ENCODE data around the gene FHIT.

FHIT gene

GRCh38 chr3:60574046-60574769 is 677.0 kb downstream of the FHIT start:
- H3K9me3 ChIP-seq (ENCODE audit: control insufficient read depth in 1 of 2, low read length in 2 of 2) = no peaks in the 10 kb centered on the region
- no peak overlapping the region for H3K4me3 ChIP-seq (ENCODE audit: low read depth in 1 of 2, low read length in 2 of 2)
- no peaks in the 10 kb centered on the region for H3K27me3 ChIP-seq (ENCODE audit: control insufficient read depth in 1 of 2, insufficient read depth in 2 of 2, low read length in 2 of 2)
- H3K4me1 ChIP-seq (ENCODE audit: control insufficient read depth in 1 of 2, insufficient read depth in 2 of 2, low read length in 2 of 2) = no peaks in the 10 kb centered on the region
- no peaks in the 10 kb centered on the region for H3K36me3 ChIP-seq (ENCODE audit: control insufficient read depth in 1 of 2, insufficient read depth in 2 of 2, low read length in 2 of 2)
- no peak overlapping the region for H3K27ac ChIP-seq (ENCODE audit: low read depth, low read length)
- no peak overlapping the region for H3K9ac ChIP-seq (ENCODE audit: low read depth in 1 of 2, low read length in 2 of 2)

- H3K9ac ChIP-seq (ENCODE audit: low read depth in 1 of 2, low read length in 2 of 2) = no peak overlapping the region
- H3K27ac ChIP-seq (ENCODE audit: low read depth, low read length) = no peak overlapping the region
- no peak overlapping the region for H3K4me3 ChIP-seq (ENCODE audit: low read depth in 1 of 2, low read length in 2 of 2)
- H3K9me3 ChIP-seq (ENCODE audit: control insufficient read depth in 1 of 2, low read length in 2 of 2) = no peaks in the 10 kb centered on the region
- no peaks in the 10 kb centered on the region for H3K27me3 ChIP-seq (ENCODE audit: control insufficient read depth in 1 of 2, insufficient read depth in 2 of 2, low read length in 2 of 2)
- H3K4me1 ChIP-seq (ENCODE audit: control insufficient read depth in 1 of 2, insufficient read depth in 2 of 2, low read length in 2 of 2) = no peaks in the 10 kb centered on the region
- no peaks in the 10 kb centered on the region for H3K36me3 ChIP-seq (ENCODE audit: control insufficient read depth in 1 of 2, insufficient read depth in 2 of 2, low read length in 2 of 2)
Observed at GRCh38 chr3:60573494-60573893, 677.8 kb downstream of the FHIT start.

- Histone ChIP-seq H3K27ac (ENCODE audit: low read depth, low read length) (no peak overlapping the region), H3K27me3 (ENCODE audit: control insufficient read depth in 1 of 2, insufficient read depth in 2 of 2, low read length in 2 of 2) (no peaks in the 10 kb centered on the region), H3K4me3 (ENCODE audit: low read depth in 1 of 2, low read length in 2 of 2) (no peak overlapping the region), H3K9ac (ENCODE audit: low read depth in 1 of 2, low read length in 2 of 2) (no peak overlapping the region), H3K36me3 (ENCODE audit: control insufficient read depth in 1 of 2, insufficient read depth in 2 of 2, low read length in 2 of 2) (no peaks in the 10 kb centered on the region), H3K9me3 (ENCODE audit: control insufficient read depth in 1 of 2, low read length in 2 of 2) (no peaks in the 10 kb centered on the region), H3K4me1 (ENCODE audit: control insufficient read depth in 1 of 2, insufficient read depth in 2 of 2, low read length in 2 of 2) (no peaks in the 10 kb centered on the region)
Observed at GRCh38 chr3:60571511-60571910, 679.7 kb downstream of the FHIT start.

- no peak overlapping the region for H3K4me3 ChIP-seq (ENCODE audit: low read depth in 1 of 2, low read length in 2 of 2)
- H3K27ac ChIP-seq (ENCODE audit: low read depth, low read length) = no peak overlapping the region
- H3K36me3 ChIP-seq (ENCODE audit: control insufficient read depth in 1 of 2, insufficient read depth in 2 of 2, low read length in 2 of 2) = no peaks in the 10 kb centered on the region
- H3K4me1 ChIP-seq (ENCODE audit: control insufficient read depth in 1 of 2, insufficient read depth in 2 of 2, low read length in 2 of 2) = no peaks in the 10 kb centered on the region
- H3K9me3 ChIP-seq (ENCODE audit: control insufficient read depth in 1 of 2, low read length in 2 of 2) = no peaks in the 10 kb centered on the region
- H3K9ac ChIP-seq (ENCODE audit: low read depth in 1 of 2, low read length in 2 of 2) = no peak overlapping the region
- no peaks in the 10 kb centered on the region for H3K27me3 ChIP-seq (ENCODE audit: control insufficient read depth in 1 of 2, insufficient read depth in 2 of 2, low read length in 2 of 2)
Observed at GRCh38 chr3:60557122-60557521, 694.1 kb downstream of the FHIT start.

GRCh38 chr3:60555686-60556354 is 695.4 kb downstream of the FHIT start:
- no peak overlapping the region for H3K27ac ChIP-seq (ENCODE audit: low read depth, low read length)
- no peaks in the 10 kb centered on the region for H3K27me3 ChIP-seq (ENCODE audit: control insufficient read depth in 1 of 2, insufficient read depth in 2 of 2, low read length in 2 of 2)
- no peaks in the 10 kb centered on the region for H3K9me3 ChIP-seq (ENCODE audit: control insufficient read depth in 1 of 2, low read length in 2 of 2)
- H3K4me1 ChIP-seq (ENCODE audit: control insufficient read depth in 1 of 2, insufficient read depth in 2 of 2, low read length in 2 of 2) = no peaks in the 10 kb centered on the region
- H3K9ac ChIP-seq (ENCODE audit: low read depth in 1 of 2, low read length in 2 of 2) = no peak overlapping the region
- H3K4me3 ChIP-seq (ENCODE audit: low read depth in 1 of 2, low read length in 2 of 2) = no peak overlapping the region
- H3K36me3 ChIP-seq (ENCODE audit: control insufficient read depth in 1 of 2, insufficient read depth in 2 of 2, low read length in 2 of 2) = no peaks in the 10 kb centered on the region

- no peaks in the 10 kb centered on the region for H3K27me3 ChIP-seq (ENCODE audit: control insufficient read depth in 1 of 2, insufficient read depth in 2 of 2, low read length in 2 of 2)
- H3K4me1 ChIP-seq (ENCODE audit: control insufficient read depth in 1 of 2, insufficient read depth in 2 of 2, low read length in 2 of 2) = no peaks in the 10 kb centered on the region
- no peaks in the 10 kb centered on the region for H3K9me3 ChIP-seq (ENCODE audit: control insufficient read depth in 1 of 2, low read length in 2 of 2)
Observed at GRCh38 chr3:60553144-60553543, 698.1 kb downstream of the FHIT start.

GRCh38 chr3:60552581-60552980 is 698.7 kb downstream of the FHIT start:
- Histone ChIP-seq H3K27me3 (ENCODE audit: control insufficient read depth in 1 of 2, insufficient read depth in 2 of 2, low read length in 2 of 2) (no peaks in the 10 kb centered on the region), H3K4me1 (ENCODE audit: control insufficient read depth in 1 of 2, insufficient read depth in 2 of 2, low read length in 2 of 2) (no peaks in the 10 kb centered on the region), H3K4me3 (ENCODE audit: low read depth in 1 of 2, low read length in 2 of 2) (no peak overlapping the region), H3K36me3 (ENCODE audit: control insufficient read depth in 1 of 2, insufficient read depth in 2 of 2, low read length in 2 of 2) (no peaks in the 10 kb centered on the region), H3K9ac (ENCODE audit: low read depth in 1 of 2, low read length in 2 of 2) (no peak overlapping the region), H3K27ac (ENCODE audit: low read depth, low read length) (no peak overlapping the region), H3K9me3 (ENCODE audit: control insufficient read depth in 1 of 2, low read length in 2 of 2) (no peaks in the 10 kb centered on the region)

More at GRCh38 chr3:60553144-60553543, 698.1 kb downstream of the FHIT start:
- Histone ChIP-seq H3K4me3 (ENCODE audit: low read depth in 1 of 2, low read length in 2 of 2) (no peak overlapping the region), H3K9ac (ENCODE audit: low read depth in 1 of 2, low read length in 2 of 2) (no peak overlapping the region), H3K27ac (ENCODE audit: low read depth, low read length) (no peak overlapping the region), H3K36me3 (ENCODE audit: control insufficient read depth in 1 of 2, insufficient read depth in 2 of 2, low read length in 2 of 2) (no peaks in the 10 kb centered on the region)

- Histone ChIP-seq H3K9ac (ENCODE audit: low read depth in 1 of 2, low read length in 2 of 2) (no peak overlapping the region), H3K4me3 (ENCODE audit: low read depth in 1 of 2, low read length in 2 of 2) (no peak overlapping the region), H3K36me3 (ENCODE audit: control insufficient read depth in 1 of 2, insufficient read depth in 2 of 2, low read length in 2 of 2) (no peaks in the 10 kb centered on the region), H3K27me3 (ENCODE audit: control insufficient read depth in 1 of 2, insufficient read depth in 2 of 2, low read length in 2 of 2) (no peaks in the 10 kb centered on the region), H3K4me1 (ENCODE audit: control insufficient read depth in 1 of 2, insufficient read depth in 2 of 2, low read length in 2 of 2) (no peaks in the 10 kb centered on the region), H3K9me3 (ENCODE audit: control insufficient read depth in 1 of 2, low read length in 2 of 2) (no peaks in the 10 kb centered on the region), H3K27ac (ENCODE audit: low read depth, low read length) (no peak overlapping the region)
Observed at GRCh38 chr3:60551455-60552209, 699.6 kb downstream of the FHIT start.

GRCh38 chr3:60549863-60550262 is 701.4 kb downstream of the FHIT start:
- Histone ChIP-seq H3K27me3 (ENCODE audit: control insufficient read depth in 1 of 2, insufficient read depth in 2 of 2, low read length in 2 of 2) (no peaks in the 10 kb centered on the region), H3K9me3 (ENCODE audit: control insufficient read depth in 1 of 2, low read length in 2 of 2) (no peaks in the 10 kb centered on the region), H3K9ac (ENCODE audit: low read depth in 1 of 2, low read length in 2 of 2) (no peak overlapping the region), H3K36me3 (ENCODE audit: control insufficient read depth in 1 of 2, insufficient read depth in 2 of 2, low read length in 2 of 2) (no peaks in the 10 kb centered on the region), H3K4me3 (ENCODE audit: low read depth in 1 of 2, low read length in 2 of 2) (no peak overlapping the region), H3K4me1 (ENCODE audit: control insufficient read depth in 1 of 2, insufficient read depth in 2 of 2, low read length in 2 of 2) (no peaks in the 10 kb centered on the region), H3K27ac (ENCODE audit: low read depth, low read length) (no peak overlapping the region)

- Histone ChIP-seq H3K9me3 (ENCODE audit: control insufficient read depth in 1 of 2, low read length in 2 of 2) (no peaks in the 10 kb centered on the region), H3K4me1 (ENCODE audit: control insufficient read depth in 1 of 2, insufficient read depth in 2 of 2, low read length in 2 of 2) (no peaks in the 10 kb centered on the region), H3K27me3 (ENCODE audit: control insufficient read depth in 1 of 2, insufficient read depth in 2 of 2, low read length in 2 of 2) (no peaks in the 10 kb centered on the region), H3K36me3 (ENCODE audit: control insufficient read depth in 1 of 2, insufficient read depth in 2 of 2, low read length in 2 of 2) (no peaks in the 10 kb centered on the region), H3K27ac (ENCODE audit: low read depth, low read length) (no peak overlapping the region), H3K9ac (ENCODE audit: low read depth in 1 of 2, low read length in 2 of 2) (no peak overlapping the region), H3K4me3 (ENCODE audit: low read depth in 1 of 2, low read length in 2 of 2) (no peak overlapping the region)
Observed at GRCh38 chr3:60542995-60543394, 708.3 kb downstream of the FHIT start.

All from duodenal mucosa (tissue), 2 donors.